Measurements from ENCODE around the gene MIOS.
"Not testable (repeated sequence)": the region's sequence is repeated elsewhere in the genome, so short reads cannot be mapped to it uniquely, and the experiment has no call there.

MIOS gene

GRCh38 chr7:7554649-7555575, 11.8 kb upstream of the MIOS start:
- no peak for DNase-seq (ENCODE audit: low read depth)

GRCh38 chr7:7556852-7557251, 9.8 kb upstream of the MIOS start:
- DNase-seq (ENCODE audit: low read depth) = no peak

GRCh38 chr7:7557252-7557651, 9.4 kb upstream of the MIOS start:
- DNase-seq (ENCODE audit: low read depth) = no peak

GRCh38 chr7:7561591-7561990, 5.1 kb upstream of the MIOS start:
- DNase-seq (ENCODE audit: low read depth) = not testable (repeated sequence)

- DNase-seq (ENCODE audit: low read depth) = peak; percentile 78
These were observed 3.9 kb upstream of the MIOS start for GRCh38 chr7:7562736-7563135.

GRCh38 chr7:7563269-7563668, 3.4 kb upstream of the MIOS start:
- DNase-seq (ENCODE audit: low read depth) = no peak

- no peak for DNase-seq (ENCODE audit: low read depth)
These were observed 2.9 kb upstream of the MIOS start for GRCh38 chr7:7563813-7564212.

GRCh38 chr7:7564323-7564780, 2.3 kb upstream of the MIOS start:
- peak; percentile 68 for DNase-seq (ENCODE audit: low read depth)

GRCh38 chr7:7565018-7565680, 1.5 kb upstream of the MIOS start:
- DNase-seq (ENCODE audit: low read depth) = no peak

- no peak for DNase-seq (ENCODE audit: low read depth)
These were observed 686 bp upstream of the MIOS start for GRCh38 chr7:7565746-7566650.

GRCh38 chr7:7567898-7568531, 1.3 kb downstream of the MIOS start:
- no peak for DNase-seq (ENCODE audit: low read depth)

- DNase-seq (ENCODE audit: low read depth) = no peak
These were observed 1.9 kb downstream of the MIOS start for GRCh38 chr7:7568553-7568952.

GRCh38 chr7:7569081-7569527, 2.4 kb downstream of the MIOS start:
- no peak for DNase-seq (ENCODE audit: low read depth)

GRCh38 chr7:7569615-7570014, 2.9 kb downstream of the MIOS start:
- DNase-seq (ENCODE audit: low read depth) = no peak

GRCh38 chr7:7570584-7570983, 3.9 kb downstream of the MIOS start:
- no peak for DNase-seq (ENCODE audit: low read depth)

- no peak for DNase-seq (ENCODE audit: low read depth)
These were observed 7.0 kb downstream of the MIOS start for GRCh38 chr7:7573701-7574100.

GRCh38 chr7:7576344-7576743, 9.7 kb downstream of the MIOS start:
- DNase-seq (ENCODE audit: low read depth) = no peak

- DNase-seq (ENCODE audit: low read depth) = no peak
These were observed 11.2 kb downstream of the MIOS start for GRCh38 chr7:7577888-7578287.

GRCh38 chr7:7579638-7580037, 13.0 kb downstream of the MIOS start:
- DNase-seq (ENCODE audit: low read depth) = no peak

- no peak for DNase-seq (ENCODE audit: low read depth)
These were observed 15.0 kb downstream of the MIOS start for GRCh38 chr7:7581531-7582179.

GRCh38 chr7:7582596-7582995, 15.9 kb downstream of the MIOS start:
- DNase-seq (ENCODE audit: low read depth) = no peak

All from iris pigment epithelial cell (primary cell).